Vagina (tissue), 2 donors: Measurements from ENCODE around the gene SPRYD3.

ENCODE experiments used
- POLR2AphosphoS5 ChIP-seq, 2 donors: sonication (generic); formaldehyde crosslinking; IDR thresholded peaks; one replicate each; pipeline ENCODE4 v1.9.0; 2017; ENCODE audit warnings: antibody characterized with exemption in 2 of 2, mild to moderate bottlenecking in 2 of 2, low read depth in 1 of 2; ENCODE audit not compliant: insufficient read depth in 1 of 2
- TF ChIP-seq, protein P1 (sequence below), 3 experiments: fragments of 450-650 bp in 2 of 3; fragments of 200-600 bp in 1 of 3; sonication (generic) in 1 of 3; IDR thresholded peaks; one replicate each; pipeline ENCODE4 v1.5.1; 2017 to 2019; ENCODE audit warnings: antibody characterized with exemption in 3 of 3, mild to moderate bottlenecking in 2 of 3, moderate library complexity in 2 of 3

GRCh38 chr12:53058674-53059433 is 20.3 kb downstream of the SPRYD3 start:
- TF ChIP-seq, protein P1, sequence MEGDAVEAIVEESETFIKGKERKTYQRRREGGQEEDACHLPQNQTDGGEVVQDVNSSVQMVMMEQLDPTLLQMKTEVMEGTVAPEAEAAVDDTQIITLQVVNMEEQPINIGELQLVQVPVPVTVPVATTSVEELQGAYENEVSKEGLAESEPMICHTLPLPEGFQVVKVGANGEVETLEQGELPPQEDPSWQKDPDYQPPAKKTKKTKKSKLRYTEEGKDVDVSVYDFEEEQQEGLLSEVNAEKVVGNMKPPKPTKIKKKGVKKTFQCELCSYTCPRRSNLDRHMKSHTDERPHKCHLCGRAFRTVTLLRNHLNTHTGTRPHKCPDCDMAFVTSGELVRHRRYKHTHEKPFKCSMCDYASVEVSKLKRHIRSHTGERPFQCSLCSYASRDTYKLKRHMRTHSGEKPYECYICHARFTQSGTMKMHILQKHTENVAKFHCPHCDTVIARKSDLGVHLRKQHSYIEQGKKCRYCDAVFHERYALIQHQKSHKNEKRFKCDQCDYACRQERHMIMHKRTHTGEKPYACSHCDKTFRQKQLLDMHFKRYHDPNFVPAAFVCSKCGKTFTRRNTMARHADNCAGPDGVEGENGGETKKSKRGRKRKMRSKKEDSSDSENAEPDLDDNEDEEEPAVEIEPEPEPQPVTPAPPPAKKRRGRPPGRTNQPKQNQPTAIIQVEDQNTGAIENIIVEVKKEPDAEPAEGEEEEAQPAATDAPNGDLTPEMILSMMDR (IDR thresholded peaks at IDR 0.05) = no peak
- no peak for TF ChIP-seq POLR2AphosphoS5 (IDR thresholded peaks at IDR 0.05; ENCODE audit: insufficient read depth in 1 of 2, low read depth in 1 of 2)
